Erythroblast (primary cell): ENCODE results near the gene MAN2A2.

Experiments used
- GATA1 ChIP-seq: IDR thresholded peaks from 2 replicates; pipeline ENCODE4 v1.6.1; 2011; ENCODE audit warnings: low read depth, mild to moderate bottlenecking, control low read depth, low read length, moderate library complexity
- POLR2A ChIP-seq: IDR thresholded peaks from 2 replicates; pipeline ENCODE4 v1.6.1; 2011; ENCODE audit warnings: mild to moderate bottlenecking, low read length

GRCh38 chr15:90952901-90953677, 50.0 kb downstream of the MAN2A2 start:
- TF ChIP-seq POLR2A (no peak), GATA1 (no peak)
